Smooth muscle cell (in vitro differentiated cells): Measurements from ENCODE around the gene SCGB1A1. TPM values are rescaled to one million over a fixed set of nuclear protein-coding genes. Genes with fewer than 3 reads are reported as not detected.
A peak's percentile ranks its signal among the peaks of the same experiment; 100 is the strongest.

Experiments
- DNase-seq: peaks from one replicate; lab custom pipeline; 2025; ENCODE audit not compliant: unreplicated experiment; lab: John Stamatoyannopoulos, UW
- H2AFZ ChIP-seq: fragments of 200-600 bp; sonication (generic); 2 replicates; pipeline ENCODE4 v1.6.0; 2016; ENCODE audit warnings: antibody characterized with exemption, low read depth, mild to moderate bottlenecking
- H3F3A ChIP-seq: fragments of 200-600 bp; sonication (generic); 2 replicates; pipeline ENCODE4 v1.6.0; 2017; ENCODE audit warnings: antibody characterized with exemption, low read depth
- H3K27ac ChIP-seq: fragments of 200-600 bp; sonication (generic); 2 replicates; pipeline ENCODE4 v1.5.1; 2016; ENCODE audit warnings: low read depth, mild to moderate bottlenecking
- H3K27me3 ChIP-seq: fragments of 200-600 bp; sonication (generic); 2 replicates; pipeline ENCODE4 v1.6.1; 2016; ENCODE audit warnings: low read depth, mild to moderate bottlenecking
- H3K36me3 ChIP-seq: fragments of 200-600 bp; sonication (generic); 2 replicates; pipeline ENCODE4 v1.5.1; 2016; ENCODE audit warnings: low read depth
- H3K4me1 ChIP-seq: fragments of 200-600 bp; sonication (generic); 2 replicates; pipeline ENCODE4 v1.5.1; 2016; ENCODE audit warnings: low read depth
- H3K4me2 ChIP-seq: fragments of 200-600 bp; sonication (generic); 2 replicates; pipeline ENCODE4 v1.6.0; 2016; ENCODE audit warnings: mild to moderate bottlenecking
- H3K4me3 ChIP-seq: fragments of 200-600 bp; sonication (generic); 2 replicates; pipeline ENCODE4 v1.5.1; 2016; ENCODE audit warnings: mild to moderate bottlenecking
- H3K79me2 ChIP-seq: fragments of 200-600 bp; sonication (generic); 2 replicates; pipeline ENCODE4 v1.6.0; 2016; ENCODE audit warnings: low read depth, mild to moderate bottlenecking
- H3K9ac ChIP-seq: fragments of 200-600 bp; sonication (generic); 2 replicates; pipeline ENCODE4 v1.6.0; 2016; ENCODE audit warnings: low read depth
- H3K9me3 ChIP-seq: fragments of 200-600 bp; sonication (generic); replicated peaks from 2 replicates; pipeline ENCODE4 v1.5.1; 2016; ENCODE audit warnings: low read depth
- H4K20me1 ChIP-seq: fragments of 200-600 bp; sonication (generic); 2 replicates; pipeline ENCODE4 v1.6.0; 2016; ENCODE audit warnings: low read depth
- CTCF ChIP-seq: fragments of 200-600 bp; sonication (generic); IDR thresholded peaks from 2 replicates; pipeline ENCODE4 v1.5.1; 2017; ENCODE audit warnings: borderline replicate concordance, mild to moderate bottlenecking, antibody characterized with exemption; ENCODE audit not compliant: insufficient read depth, poor library complexity, severe bottlenecking
- WGBS: methylation state at CpG from one replicate; pipeline ENCODE4 v1.1.7; 2016; ENCODE audit warnings: low lambda C conversion rate; 5-methylcytosine and 5-hydroxymethylcytosine counted together
- polyA plus RNA-seq: library from polyadenylated mRNA; unstranded; fragments of >200 nt; fragmentation: Nextera tagmentation; extraction: Ambion mirVana; gene quantifications from 2 replicates; pipeline ENCODE4 v1.2.1, GENCODE V29; 2016
- total RNA-seq: library from RNA; depleted of rRNA; stranded (reverse); fragments of >200 nt; gene quantifications from 2 replicates; pipeline ENCODE4 v1.2.3, GENCODE V29; 2014

The SCGB1A1 gene
- total and polyA plus RNA-seq, 2 experiments from 2014 or later = not detected

DNA sequence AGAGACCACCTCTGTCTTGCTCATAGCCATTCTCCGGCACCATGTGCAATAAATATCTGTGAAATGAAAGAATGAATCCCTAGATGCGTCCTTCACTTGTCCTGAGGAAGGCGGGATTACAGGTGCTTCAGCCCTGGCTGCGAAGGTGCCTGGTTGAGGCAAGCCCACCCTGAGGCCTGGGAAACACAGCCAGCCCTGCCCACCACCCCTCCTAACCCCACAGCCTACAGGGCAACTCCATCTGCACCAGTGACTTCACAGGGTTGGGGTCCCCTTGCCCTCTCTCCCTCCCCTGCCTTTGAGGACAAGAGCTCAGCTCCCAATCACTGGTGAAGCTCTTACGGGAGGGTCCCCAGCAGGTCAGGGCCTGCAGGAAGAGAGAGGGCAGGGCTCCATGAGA, 17.5 kb upstream of the SCGB1A1 start:
- TF ChIP-seq CTCF = no peak
- DNase-seq = no peak
- Histone ChIP-seq H3K36me3 (no peaks in the 10 kb centered on the region), H4K20me1 (no peaks in the 10 kb centered on the region), H3K4me2 (peak overlapping the region; percentile 33), H3K4me1 (no peaks in the 10 kb centered on the region), H2AFZ (no peak overlapping the region), H3F3A (peaks cover 29% of the 10 kb centered on the region), H3K27me3 (no peaks in the 10 kb centered on the region), H3K9me3 (no peaks in the 10 kb centered on the region), H3K9ac (no peak overlapping the region), H3K4me3 (no peak overlapping the region), H3K27ac (peak overlapping the region; percentile 26), H3K79me2 (no peaks in the 10 kb centered on the region)
- 97% methylated on average over 5 of the region's 5 CpGs for WGBS

GRCh38 chr11:62401811-62402210, 17.0 kb upstream of the SCGB1A1 start:
- Histone ChIP-seq H3K27me3 (no peaks in the 10 kb centered on the region), H3K4me3 (no peak overlapping the region), H3F3A (peaks cover 24% of the 10 kb centered on the region), H3K27ac (no peak overlapping the region), H3K9me3 (no peaks in the 10 kb centered on the region), H3K79me2 (no peaks in the 10 kb centered on the region), H4K20me1 (no peaks in the 10 kb centered on the region), H3K4me1 (no peaks in the 10 kb centered on the region), H3K9ac (no peak overlapping the region), H3K36me3 (no peaks in the 10 kb centered on the region), H3K4me2 (no peak overlapping the region), H2AFZ (no peak overlapping the region)
- no peak for DNase-seq
- no peak for TF ChIP-seq CTCF
- 94% methylated on average over 6 of the region's 7 CpGs for WGBS

DNA sequence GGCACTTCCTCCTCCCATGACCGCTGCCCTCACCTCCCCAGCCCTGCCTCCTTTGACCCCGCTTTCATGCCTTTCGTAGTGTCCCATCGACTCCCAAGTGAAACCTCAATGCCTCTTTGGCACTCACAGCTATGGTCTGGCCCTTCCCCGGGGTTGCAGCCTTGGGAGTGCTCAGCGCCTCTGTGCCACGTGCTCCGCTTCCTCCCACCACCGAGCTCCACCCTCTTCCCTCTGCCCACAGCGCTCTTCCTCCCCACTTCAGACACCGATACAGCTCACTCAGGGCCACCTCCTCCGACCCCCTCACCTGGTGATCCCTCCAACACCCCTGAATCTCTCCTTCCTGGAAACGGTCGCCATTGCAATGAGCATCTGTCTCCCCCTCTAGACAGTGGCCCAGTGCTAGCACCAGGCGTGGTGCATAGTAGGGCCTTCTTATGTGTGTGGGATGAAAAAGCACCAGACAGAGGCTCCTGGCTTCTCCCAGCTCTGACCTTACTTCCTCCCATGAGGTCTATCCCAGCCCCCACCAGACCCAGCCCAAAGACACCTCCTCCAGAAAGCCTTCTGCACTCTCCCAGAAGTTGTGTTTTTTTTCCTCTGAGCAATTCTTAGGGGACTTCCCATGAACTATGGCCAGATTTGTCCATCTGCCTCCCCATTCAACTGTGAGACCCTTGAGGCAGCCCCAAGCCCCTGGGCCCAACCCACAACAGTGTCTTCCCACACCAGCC, 16.4 kb upstream of the SCGB1A1 start:
- Histone ChIP-seq H3K9ac (no peak overlapping the region), H3K9me3 (no peaks in the 10 kb centered on the region), H3K79me2 (no peaks in the 10 kb centered on the region), H2AFZ (no peak overlapping the region), H4K20me1 (no peaks in the 10 kb centered on the region), H3K27me3 (no peaks in the 10 kb centered on the region), H3F3A (peaks cover 18% of the 10 kb centered on the region), H3K36me3 (no peaks in the 10 kb centered on the region), H3K27ac (no peak overlapping the region), H3K4me3 (no peak overlapping the region), H3K4me2 (no peak overlapping the region), H3K4me1 (no peaks in the 10 kb centered on the region)
- whole genome bisulfite sequencing = 97% methylated on average over 14 of the region's 15 CpGs
- DNase-seq = no peak
- TF ChIP-seq CTCF = no peak

- Histone ChIP-seq H3K4me2 (no peak overlapping the region), H3K79me2 (no peaks in the 10 kb centered on the region), H3K27ac (no peak overlapping the region), H3F3A (peaks cover 11% of the 10 kb centered on the region), H3K27me3 (no peaks in the 10 kb centered on the region), H3K4me3 (no peak overlapping the region), H2AFZ (no peak overlapping the region), H3K36me3 (no peaks in the 10 kb centered on the region), H4K20me1 (no peaks in the 10 kb centered on the region), H3K9ac (no peak overlapping the region), H3K4me1 (no peaks in the 10 kb centered on the region), H3K9me3 (no peaks in the 10 kb centered on the region)
- no peak for TF ChIP-seq CTCF
- WGBS = 61% methylated on average over 12 of the region's 12 CpGs
- no peak for DNase-seq
Measured at GRCh38 chr11:62402960-62403730, 15.7 kb upstream of the SCGB1A1 start.
